GM19193 (cell line): ENCODE data around the gene CACNA1D.

Experiments used
- POLR2A ChIP-seq: IDR thresholded peaks from 4 replicates; pipeline ENCODE4 v1.6.1; 2011; ENCODE audit not compliant: insufficient read depth, insufficient read length; ENCODE audit errors: extremely low read depth

CACNA1D gene

DNA sequence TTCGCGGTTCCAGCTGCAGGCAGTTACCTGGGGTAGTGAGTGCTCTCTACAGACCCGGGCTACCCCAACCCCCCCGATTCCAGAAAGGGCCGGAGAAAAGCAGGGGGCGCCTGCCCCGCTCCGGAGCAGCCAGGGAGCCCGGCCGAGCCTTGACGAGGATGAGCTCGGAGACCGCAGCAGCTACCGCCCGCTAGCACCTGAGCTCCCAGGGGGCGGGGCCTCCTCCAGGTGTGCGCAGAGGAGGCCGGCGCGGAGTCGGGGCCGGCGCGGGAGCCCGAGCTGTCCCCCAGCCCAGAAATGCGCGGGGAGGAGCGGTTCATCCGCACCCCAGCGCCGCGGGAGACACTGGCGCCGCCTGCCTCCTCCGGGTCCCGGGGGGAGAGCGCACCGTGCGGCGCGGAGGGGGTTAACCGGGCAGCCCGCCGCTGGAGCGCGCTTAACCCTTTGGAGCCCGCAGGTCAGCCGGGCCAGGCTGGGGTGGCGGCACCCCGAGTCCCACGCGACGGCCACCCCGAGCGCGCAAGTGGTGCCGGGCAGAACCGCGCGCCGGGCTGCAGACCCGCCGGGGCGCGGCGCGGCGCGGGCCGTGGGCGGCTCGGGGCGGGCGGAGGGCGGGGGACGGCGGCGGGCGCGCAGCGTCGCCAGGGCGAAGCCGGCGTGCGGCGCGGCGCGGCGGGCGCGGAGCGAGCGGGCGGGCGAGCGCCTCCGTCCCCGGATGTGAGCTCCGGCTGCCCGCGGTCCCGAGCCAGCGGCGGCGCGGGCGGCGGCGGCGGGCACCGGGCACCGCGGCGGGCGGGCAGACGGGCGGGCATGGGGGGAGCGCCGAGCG, at the start of gene CACNA1D:
Gene CACNA1D (plus strand): TSS at position 649 of the 829 bp plus-strand sequence. CDS start 556 bp downstream, outside the sequence.
- TF ChIP-seq POLR2A = no peak

DNA sequence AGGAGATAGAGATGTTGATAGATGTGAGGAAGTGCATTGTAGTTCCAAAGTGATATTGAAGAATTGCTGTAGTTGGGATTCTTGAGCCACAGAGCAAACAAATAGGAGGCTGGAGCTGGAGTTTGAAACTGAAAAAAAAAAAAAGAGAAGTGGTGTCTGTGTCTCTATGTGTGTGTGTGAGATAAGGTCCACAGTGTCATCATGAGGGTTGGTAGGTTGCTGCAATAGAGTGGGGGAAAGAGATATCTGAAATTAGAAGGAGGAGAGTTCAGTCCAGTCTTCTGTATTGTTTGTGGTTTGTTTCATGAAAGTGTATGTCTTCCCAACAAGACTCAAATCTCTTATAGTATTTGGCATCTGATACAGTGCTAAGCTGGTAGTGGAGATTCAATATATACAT, 37.3 kb upstream of the CACNA1D start:
- TF ChIP-seq POLR2A = no peak

DNA sequence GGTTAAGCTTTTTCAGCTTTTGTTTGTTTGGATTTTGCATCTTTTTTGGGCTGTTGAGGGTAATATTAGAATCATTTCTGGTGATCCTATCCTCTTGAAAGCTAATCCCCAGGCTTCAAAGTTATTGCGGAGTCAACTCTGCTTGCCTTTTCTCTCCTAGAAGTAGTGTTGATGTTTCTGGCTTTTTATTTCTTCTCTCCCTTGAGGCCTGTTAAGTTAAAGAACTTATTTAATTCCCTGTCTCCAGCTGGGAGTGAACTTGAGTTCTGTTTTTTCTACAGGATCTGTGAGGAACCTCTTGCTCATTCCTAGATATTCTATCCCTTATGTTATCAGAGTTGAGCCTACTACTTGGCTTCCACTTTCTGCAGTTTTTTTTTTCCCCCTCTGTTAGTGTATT, 34.1 kb upstream of the CACNA1D start:
- no peak for TF ChIP-seq POLR2A

DNA sequence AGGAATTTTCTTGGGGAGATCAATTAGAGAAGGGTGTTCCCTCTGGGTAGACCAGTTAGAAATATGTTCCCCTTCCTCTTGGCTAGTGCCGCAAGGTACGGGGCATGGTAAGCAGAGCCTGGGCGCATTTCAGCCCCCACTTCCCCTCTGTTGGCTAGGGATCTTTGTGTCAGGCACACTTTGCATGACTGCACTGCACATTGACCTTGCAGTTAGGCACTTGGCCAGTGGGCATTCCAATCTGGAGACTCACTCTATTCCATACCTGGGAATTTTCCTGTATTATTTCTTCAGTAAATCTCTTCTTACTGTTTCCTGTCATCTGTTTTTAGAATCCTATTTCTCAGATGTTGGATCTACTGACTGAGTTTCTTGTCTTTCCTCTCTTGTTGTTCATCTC, 30.0 kb upstream of the CACNA1D start:
- no peak for TF ChIP-seq POLR2A

DNA sequence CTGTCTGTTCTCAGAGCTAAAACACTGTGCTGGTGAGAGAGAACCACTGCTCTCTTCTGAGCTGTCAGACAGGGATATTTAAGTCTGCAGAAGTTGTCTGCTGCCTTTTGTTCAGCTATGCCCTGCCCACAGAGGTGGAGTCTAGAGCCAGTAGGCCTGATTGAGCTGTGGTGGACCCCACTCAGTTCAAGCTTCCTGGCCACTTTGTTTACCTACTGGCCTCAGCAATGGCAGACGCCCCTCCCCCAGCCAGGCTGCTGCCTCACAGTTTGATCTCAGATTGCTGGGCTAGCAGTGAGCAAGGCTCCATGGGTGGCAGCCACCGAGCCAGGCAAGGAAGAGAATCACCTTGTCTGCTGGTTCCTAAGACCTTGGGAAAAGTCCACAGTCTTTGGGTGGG, 21.0 kb upstream of the CACNA1D start:
- no peak for TF ChIP-seq POLR2A

DNA sequence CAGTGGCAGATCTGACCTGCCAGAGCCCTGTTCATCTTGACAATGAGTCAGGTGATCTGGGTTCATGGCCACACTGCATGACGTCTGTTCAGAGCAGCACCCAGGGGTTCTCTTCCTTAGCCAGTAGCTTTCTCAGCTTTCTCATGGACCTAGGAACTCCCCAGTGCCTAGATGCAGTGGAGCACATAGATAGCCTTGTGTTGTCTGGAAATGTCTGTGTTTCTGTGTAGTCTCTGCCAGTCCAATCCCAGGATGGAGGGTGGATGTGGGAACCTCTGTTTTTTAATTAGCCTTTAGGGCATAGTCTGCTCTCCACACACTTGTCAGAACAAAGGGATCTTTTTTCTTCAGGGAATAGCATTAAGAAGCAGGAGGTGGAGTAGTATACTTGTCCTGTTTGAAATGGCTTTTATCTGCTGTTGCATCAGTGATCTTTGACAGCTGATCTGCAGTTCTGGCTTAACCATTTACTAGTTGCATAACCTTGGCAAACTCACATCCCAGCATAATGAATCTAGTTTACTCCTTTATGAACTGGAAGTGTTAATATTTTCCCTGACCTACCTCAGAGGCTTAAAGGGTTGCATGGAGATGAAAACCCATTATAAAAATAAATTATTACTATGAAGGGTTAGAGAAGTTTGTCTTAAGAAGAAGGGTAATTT, 16.1 kb upstream of the CACNA1D start:
- TF ChIP-seq POLR2A = no peak

DNA sequence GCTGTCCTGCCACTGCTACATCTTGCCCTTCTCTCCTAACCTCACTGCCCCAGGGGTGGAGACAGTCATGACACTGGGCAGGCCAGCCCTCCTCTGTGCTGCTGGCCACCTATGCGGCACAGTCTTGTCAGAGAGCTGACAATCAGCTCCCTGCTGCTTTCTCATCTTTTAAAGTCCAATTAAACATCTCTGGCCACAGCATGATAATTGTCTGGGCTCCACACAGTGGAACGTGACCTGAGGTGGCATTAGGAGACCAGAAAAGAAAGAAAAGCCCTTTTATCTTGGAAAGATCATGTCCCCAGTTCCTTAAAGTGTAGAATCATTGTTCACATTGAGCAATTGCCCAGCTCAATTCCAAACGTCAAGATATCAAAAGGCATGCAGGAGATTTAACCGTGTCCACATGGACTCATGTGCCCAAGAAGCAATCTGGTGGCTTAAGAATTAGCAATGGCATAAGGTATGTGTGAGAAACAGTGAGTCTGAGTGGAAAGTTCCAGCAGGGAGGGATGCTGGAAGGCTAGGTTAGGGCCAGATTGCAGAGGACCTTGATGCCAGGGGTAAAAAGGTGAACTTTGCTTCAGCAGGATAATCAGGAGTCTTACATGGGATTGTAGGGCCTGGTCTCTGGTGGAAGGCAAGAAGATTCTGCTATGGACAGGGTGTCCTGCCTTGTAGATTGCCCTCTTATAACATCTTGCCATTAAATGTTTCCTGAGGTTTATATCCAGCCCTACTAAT, 15.3 kb upstream of the CACNA1D start:
- TF ChIP-seq POLR2A = no peak

DNA sequence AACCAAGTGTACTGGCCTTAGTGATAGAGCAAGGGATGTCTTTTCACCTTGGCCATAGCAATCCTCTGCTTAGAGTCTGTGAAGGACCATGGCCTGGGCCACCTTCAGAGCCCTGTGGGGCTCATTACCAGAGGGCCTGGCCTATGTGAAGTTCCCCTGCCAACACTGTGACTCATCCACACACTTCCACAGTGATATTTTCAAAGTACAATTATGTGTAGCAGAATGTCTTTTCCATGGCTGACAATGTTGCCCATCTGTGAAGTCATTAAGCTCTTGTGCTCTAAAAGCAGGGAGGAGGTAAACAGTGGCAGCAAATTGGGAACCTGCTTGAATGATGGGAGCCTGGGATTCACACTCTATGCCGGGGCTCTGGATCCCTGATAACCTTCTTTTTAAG, 12.2 kb upstream of the CACNA1D start:
- TF ChIP-seq POLR2A = no peak

DNA sequence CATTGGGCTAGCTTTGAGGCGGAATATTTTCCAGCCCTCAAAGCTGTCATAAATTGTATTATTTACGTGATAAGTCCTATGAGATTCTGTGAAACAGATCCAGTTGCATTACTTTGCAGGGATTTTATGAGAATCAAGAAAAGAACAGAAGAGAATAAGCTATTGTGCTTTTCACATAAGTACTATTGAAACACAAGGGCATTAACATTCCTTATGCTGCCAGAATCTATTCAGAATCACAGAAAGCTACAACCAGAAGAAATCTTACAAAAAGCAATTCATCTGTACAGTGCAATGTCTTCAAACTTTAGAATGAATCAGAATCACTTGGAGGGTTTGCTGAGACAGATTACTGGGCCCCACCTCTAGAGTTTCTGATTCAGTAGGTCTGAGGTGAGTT, 10.6 kb upstream of the CACNA1D start:
- no peak for TF ChIP-seq POLR2A

DNA sequence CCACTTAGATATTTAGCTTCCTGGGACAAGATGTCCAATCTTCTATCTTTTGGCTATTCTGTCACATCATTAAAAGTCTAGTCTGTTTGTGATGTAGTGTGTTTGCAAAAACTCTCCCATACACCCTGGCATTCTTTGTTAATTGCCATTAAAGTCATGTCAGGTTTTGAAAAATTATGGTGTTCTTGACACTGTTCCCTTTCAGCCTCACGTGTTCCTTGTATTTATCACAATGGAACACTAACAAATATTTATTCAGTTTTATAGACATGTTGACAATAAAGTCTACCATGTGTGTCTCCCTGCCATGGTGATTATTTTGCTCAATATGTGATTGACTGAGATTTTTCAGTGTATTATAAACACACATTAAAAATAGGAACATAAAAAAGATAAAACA, 9.4 kb upstream of the CACNA1D start:
- TF ChIP-seq POLR2A = no peak

DNA sequence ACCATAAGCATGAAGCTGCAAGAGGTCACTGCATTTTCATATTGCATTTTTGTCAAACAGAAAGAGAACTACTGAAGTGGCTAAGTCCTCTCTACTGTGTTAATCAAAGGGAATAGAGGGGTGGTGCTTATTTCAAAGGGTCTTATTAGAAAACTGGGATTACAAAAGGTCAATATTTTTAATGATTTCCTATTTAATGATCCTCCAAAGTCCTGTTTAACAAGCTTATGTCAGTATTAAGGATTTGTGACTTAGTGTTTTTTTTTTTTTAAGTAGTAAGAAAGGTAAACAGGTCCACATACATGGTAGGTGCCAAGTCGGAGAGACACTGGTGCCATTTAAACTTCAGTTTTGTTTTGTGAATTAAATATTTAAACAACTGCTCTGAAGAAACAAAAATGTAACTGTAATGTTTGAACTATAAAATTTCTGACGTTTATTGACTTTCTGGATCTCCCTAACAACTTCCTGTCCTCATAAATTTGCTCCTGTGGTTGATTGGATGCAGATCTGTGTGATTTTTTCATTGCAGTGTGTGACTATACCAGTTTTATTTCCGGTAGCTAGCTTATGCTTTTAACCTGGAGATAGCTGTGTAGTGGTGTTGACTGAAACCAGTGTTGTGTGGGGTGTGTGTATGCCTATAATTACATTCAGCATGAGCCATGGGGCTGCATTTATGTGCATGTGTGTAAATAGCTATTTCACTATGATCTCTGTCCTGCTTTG, 8.6 kb upstream of the CACNA1D start:
- no peak for TF ChIP-seq POLR2A

DNA sequence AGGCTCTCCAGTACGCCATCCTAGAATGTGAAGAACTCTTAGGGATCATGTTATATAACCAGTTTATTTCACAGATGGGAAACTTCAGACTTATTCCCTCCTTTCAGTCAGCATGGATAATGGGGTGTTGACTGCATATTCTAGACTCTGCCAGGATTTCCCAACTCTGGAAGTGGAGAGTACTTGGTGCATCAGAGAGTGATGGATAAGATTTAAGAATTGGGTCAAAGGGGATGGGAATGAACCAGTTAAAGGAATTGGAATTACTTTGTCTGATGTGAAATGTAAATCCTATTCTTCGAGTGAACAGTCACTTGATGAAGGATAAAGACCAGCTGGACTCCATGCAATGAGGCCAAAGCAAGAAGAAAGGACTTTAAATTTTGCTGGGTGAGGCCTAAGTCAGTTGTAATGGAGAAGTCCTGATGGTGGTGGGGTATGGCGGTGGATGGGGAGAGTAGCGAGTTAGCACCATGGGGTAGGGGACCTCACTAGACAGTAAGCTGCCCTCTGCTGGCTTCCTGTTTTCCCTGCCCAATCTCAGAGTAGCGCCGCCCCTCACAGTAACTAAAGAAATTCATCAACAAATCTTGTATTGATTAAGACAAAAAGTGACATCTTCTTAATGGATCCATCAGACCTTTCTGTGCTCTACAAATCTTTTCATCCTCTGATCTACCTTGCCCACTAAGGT, 7.3 kb upstream of the CACNA1D start:
- no peak for TF ChIP-seq POLR2A

DNA sequence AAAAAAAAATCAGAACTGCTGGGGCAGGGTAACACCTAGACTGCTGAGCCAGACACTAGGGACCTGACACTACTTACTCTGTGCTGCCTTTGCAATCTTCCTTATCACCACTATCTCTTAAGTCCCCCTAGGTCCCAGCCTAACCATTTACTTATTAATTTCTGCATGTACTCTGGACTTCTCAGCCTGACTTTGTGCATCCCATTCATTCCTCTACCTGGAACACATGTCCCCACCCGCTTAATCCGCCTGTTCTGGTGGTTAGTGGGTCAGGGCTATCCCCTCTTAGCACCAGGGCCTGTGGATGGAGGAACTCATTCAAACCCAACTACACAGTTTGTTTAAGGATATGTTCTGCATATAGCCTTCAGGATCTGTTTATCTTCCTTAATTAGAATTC, 5.0 kb upstream of the CACNA1D start:
- TF ChIP-seq POLR2A = no peak

DNA sequence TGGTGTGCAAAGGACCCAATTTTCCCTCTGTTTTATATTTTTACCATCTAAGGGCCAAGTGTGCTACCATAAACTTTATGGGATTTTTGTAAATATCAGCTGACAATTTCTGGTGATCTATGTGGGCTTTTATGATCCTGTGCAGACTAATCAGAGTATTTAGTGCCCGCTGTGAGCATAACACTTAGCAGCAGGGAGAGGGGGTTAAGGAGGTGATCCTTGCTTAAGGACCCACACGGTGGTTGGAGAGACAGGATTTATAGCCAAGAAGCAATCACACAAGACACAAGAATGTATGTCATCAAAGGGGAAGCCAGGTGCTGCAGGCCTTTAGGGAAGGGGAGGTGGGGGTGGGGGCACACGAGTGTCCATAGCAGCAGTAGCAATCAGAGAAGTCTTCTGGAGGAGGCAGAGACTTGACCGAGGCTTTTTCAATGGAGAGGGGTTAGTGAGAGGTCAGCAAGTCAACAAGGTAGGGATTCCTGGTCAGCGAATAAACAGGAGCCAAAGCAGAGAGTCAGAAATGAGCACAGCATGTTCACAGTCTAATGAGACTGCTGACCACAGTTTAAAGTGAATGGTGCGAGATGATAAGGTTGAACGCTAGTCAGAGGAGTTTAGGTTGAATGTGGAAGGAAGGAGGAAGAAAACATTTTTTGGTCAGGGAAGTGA, 4.5 kb upstream of the CACNA1D start:
- no peak for TF ChIP-seq POLR2A
